Mesendoderm (in vitro differentiated cells): ENCODE results near the gene MYLK3.

Experiments used
- DNase-seq: peaks from one replicate; pipeline ENCODE4 v3.0.0; 2013
- H2AK5ac ChIP-seq: 2 replicates; pipeline ENCODE4 v1.6.1; 2013; ENCODE audit warnings: low read length, inconsistent platforms
- H2BK120ac ChIP-seq: 2 replicates; pipeline ENCODE4 v1.6.1; 2013; ENCODE audit warnings: low read depth, mild to moderate bottlenecking, low read length, moderate library complexity, mixed read lengths
- H2BK15ac ChIP-seq: replicated peaks from 2 replicates; pipeline ENCODE4 v1.6.1; 2013; ENCODE audit warnings: low read depth, mild to moderate bottlenecking, moderate library complexity
- H2BK5ac ChIP-seq: 2 replicates; pipeline ENCODE4 v1.6.1; 2013; ENCODE audit warnings: low read length, inconsistent platforms
- H3K18ac ChIP-seq: 2 replicates; pipeline ENCODE4 v1.6.1; 2013; ENCODE audit warnings: mild to moderate bottlenecking, low read length, mixed read lengths
- H3K23ac ChIP-seq: one replicate; pipeline ENCODE4 v1.6.1; 2013; ENCODE audit warnings: low read length
- H3K27ac ChIP-seq: 2 replicates; pipeline ENCODE4 v1.5.1; 2013; ENCODE audit warnings: low read depth, mild to moderate bottlenecking, inconsistent platforms, low read length, moderate library complexity
- H3K27me3 ChIP-seq: 2 replicates; pipeline ENCODE4 v1.6.1; 2013; ENCODE audit warnings: low read length, control low read depth, mild to moderate bottlenecking, inconsistent platforms; ENCODE audit not compliant: insufficient read depth, poor library complexity
- H3K36me3 ChIP-seq: 2 replicates; pipeline ENCODE4 v1.6.1; 2013; ENCODE audit warnings: low read length, inconsistent platforms; ENCODE audit not compliant: control insufficient read depth, insufficient read depth
- H3K4ac ChIP-seq: one replicate; pipeline ENCODE4 v1.6.1; 2013; ENCODE audit warnings: low read depth, mild to moderate bottlenecking, low read length, moderate library complexity
- H3K4me1 ChIP-seq: 2 replicates; pipeline ENCODE4 v1.6.1; 2013; ENCODE audit warnings: low read depth, low read length, inconsistent platforms; ENCODE audit not compliant: control insufficient read depth
- H3K4me2 ChIP-seq: 2 replicates; pipeline ENCODE4 v1.6.1; 2013; ENCODE audit warnings: low read length
- H3K4me3 ChIP-seq: 2 replicates; pipeline ENCODE4 v1.5.1; 2013; ENCODE audit warnings: mild to moderate bottlenecking, low read length
- H3K56ac ChIP-seq: one replicate; pipeline ENCODE4 v1.6.1; 2013; ENCODE audit warnings: low read length
- H3K79me1 ChIP-seq: 2 replicates; pipeline ENCODE4 v1.6.1; 2013; ENCODE audit warnings: low read length, inconsistent platforms
- H3K79me2 ChIP-seq: 2 replicates; pipeline ENCODE4 v1.6.1; 2013; ENCODE audit warnings: mild to moderate bottlenecking, low read length; ENCODE audit not compliant: control insufficient read depth, insufficient read depth
- H3K9ac ChIP-seq: 2 replicates; pipeline ENCODE4 v1.6.1; 2013; ENCODE audit warnings: low read length, inconsistent platforms
- H4K5ac ChIP-seq: one replicate; pipeline ENCODE4 v1.6.1; 2013; ENCODE audit warnings: low read length
- H4K8ac ChIP-seq: one replicate; pipeline ENCODE4 v1.6.1; 2013; ENCODE audit warnings: low read depth, mild to moderate bottlenecking, control low read depth, low read length, moderate library complexity
- WGBS: extraction: QIAGEN DNeasy Blood & Tissue Kit; methylation state at CpG from one replicate; pipeline ENCODE4 v1.1.7; 2013; ENCODE audit warnings: low lambda C conversion rate, missing lambda C conversion rate; ENCODE audit not compliant: insufficient coverage; ENCODE audit errors: extremely low coverage; 5-methylcytosine and 5-hydroxymethylcytosine counted together

The MYLK3 gene

GRCh38 chr16:46718214-46718613, 29.9 kb downstream of the MYLK3 start:
- no peak overlapping the region for H2BK120ac ChIP-seq
- no peaks in the 10 kb centered on the region for H3K36me3 ChIP-seq
- DNase-seq = no peak
- H3K4me2 ChIP-seq = no peak overlapping the region
- H3K27ac ChIP-seq = no peak overlapping the region
- WGBS = no CpG with 5 or more reads among the region's 8 CpGs
- H4K8ac ChIP-seq = no peak overlapping the region
- no peaks in the 10 kb centered on the region for H3K27me3 ChIP-seq
- no peak overlapping the region for H4K5ac ChIP-seq
- H3K4ac ChIP-seq = no peak overlapping the region
- H3K9ac ChIP-seq = no peak overlapping the region
- H2BK5ac ChIP-seq = no peak overlapping the region
- H2AK5ac ChIP-seq = no peak overlapping the region
- no peaks in the 10 kb centered on the region for H3K79me1 ChIP-seq
- no peaks in the 10 kb centered on the region for H3K4me1 ChIP-seq
- no peak overlapping the region for H3K56ac ChIP-seq
- H3K18ac ChIP-seq = no peak overlapping the region
- H3K79me2 ChIP-seq = no peaks in the 10 kb centered on the region
- no peak overlapping the region for H2BK15ac ChIP-seq
- H3K23ac ChIP-seq = no peak overlapping the region
- no peak overlapping the region for H3K4me3 ChIP-seq

DNA sequence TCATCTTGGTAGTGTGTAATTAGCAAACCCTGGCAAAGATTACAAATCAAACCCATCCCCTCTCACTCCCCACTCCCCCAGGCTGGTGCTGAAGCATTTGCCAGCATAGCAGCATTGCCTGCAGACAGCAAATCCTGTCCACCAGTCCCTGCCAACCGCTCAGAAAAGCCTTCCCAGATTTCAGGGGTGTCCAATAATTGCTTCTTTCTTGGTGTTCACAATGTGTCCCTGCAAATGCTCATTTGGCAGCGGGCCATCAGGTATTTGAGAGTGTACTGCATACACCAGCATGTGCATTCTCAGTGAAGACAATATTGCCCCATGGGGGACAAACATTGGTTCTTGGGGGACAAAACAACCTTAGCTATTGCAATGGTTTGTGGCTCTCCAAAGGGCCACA, 30.5 kb downstream of the MYLK3 start:
- no peaks in the 10 kb centered on the region for H3K27me3 ChIP-seq
- no peak overlapping the region for H3K23ac ChIP-seq
- no peaks in the 10 kb centered on the region for H3K36me3 ChIP-seq
- H4K5ac ChIP-seq = no peak overlapping the region
- H3K4me2 ChIP-seq = no peak overlapping the region
- no peak overlapping the region for H3K27ac ChIP-seq
- H3K79me1 ChIP-seq = no peaks in the 10 kb centered on the region
- no CpG with 5 or more reads among the region's 2 CpGs for WGBS
- H3K56ac ChIP-seq = no peak overlapping the region
- no peak overlapping the region for H2BK120ac ChIP-seq
- no peak overlapping the region for H3K4ac ChIP-seq
- H3K4me3 ChIP-seq = no peak overlapping the region
- H3K18ac ChIP-seq = no peak overlapping the region
- DNase-seq = no peak
- no peak overlapping the region for H2BK5ac ChIP-seq
- no peak overlapping the region for H3K9ac ChIP-seq
- no peaks in the 10 kb centered on the region for H3K79me2 ChIP-seq
- no peak overlapping the region for H2AK5ac ChIP-seq
- no peaks in the 10 kb centered on the region for H3K4me1 ChIP-seq
- no peak overlapping the region for H2BK15ac ChIP-seq
- no peak overlapping the region for H4K8ac ChIP-seq

DNA sequence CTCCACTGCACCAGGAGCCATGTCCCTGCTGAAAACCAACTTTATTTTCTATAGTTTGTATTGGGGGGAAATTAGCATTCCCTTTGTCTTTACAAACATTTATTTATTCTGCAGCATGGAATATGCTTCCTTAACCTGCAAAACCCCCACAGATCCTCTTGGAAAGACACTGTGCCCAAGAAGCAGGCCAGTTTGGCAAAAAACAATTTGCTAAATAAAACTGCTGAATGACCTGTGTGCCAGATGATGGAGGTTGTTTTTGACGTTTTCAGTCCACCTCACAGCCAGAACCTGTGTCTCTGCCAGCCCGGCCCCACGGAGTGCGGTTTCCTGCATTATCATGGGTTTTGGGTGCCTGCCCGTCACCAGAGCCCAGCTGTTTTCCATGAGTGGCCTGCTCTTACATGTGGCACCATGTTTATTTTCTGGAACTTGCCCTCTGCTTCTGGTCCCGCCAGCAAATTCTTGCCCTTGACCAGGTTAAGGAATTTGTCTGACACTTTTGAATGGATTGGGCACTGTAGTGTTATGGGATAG, 32.3 kb downstream of the MYLK3 start:
- H2AK5ac ChIP-seq = no peak overlapping the region
- H3K4ac ChIP-seq = no peak overlapping the region
- no peak overlapping the region for H2BK120ac ChIP-seq
- no peak overlapping the region for H3K27ac ChIP-seq
- no peak overlapping the region for H4K5ac ChIP-seq
- no peak for DNase-seq
- H3K56ac ChIP-seq = no peak overlapping the region
- no peak overlapping the region for H3K4me2 ChIP-seq
- H3K23ac ChIP-seq = no peak overlapping the region
- H3K36me3 ChIP-seq = no peaks in the 10 kb centered on the region
- H3K9ac ChIP-seq = no peak overlapping the region
- no peak overlapping the region for H4K8ac ChIP-seq
- no peaks in the 10 kb centered on the region for H3K27me3 ChIP-seq
- WGBS = no CpG with 5 or more reads among the region's 6 CpGs
- no peaks in the 10 kb centered on the region for H3K4me1 ChIP-seq
- H2BK5ac ChIP-seq = no peak overlapping the region
- no peaks in the 10 kb centered on the region for H3K79me1 ChIP-seq
- no peaks in the 10 kb centered on the region for H3K79me2 ChIP-seq
- no peak overlapping the region for H3K4me3 ChIP-seq
- H3K18ac ChIP-seq = no peak overlapping the region
- H2BK15ac ChIP-seq = no peak overlapping the region

DNA sequence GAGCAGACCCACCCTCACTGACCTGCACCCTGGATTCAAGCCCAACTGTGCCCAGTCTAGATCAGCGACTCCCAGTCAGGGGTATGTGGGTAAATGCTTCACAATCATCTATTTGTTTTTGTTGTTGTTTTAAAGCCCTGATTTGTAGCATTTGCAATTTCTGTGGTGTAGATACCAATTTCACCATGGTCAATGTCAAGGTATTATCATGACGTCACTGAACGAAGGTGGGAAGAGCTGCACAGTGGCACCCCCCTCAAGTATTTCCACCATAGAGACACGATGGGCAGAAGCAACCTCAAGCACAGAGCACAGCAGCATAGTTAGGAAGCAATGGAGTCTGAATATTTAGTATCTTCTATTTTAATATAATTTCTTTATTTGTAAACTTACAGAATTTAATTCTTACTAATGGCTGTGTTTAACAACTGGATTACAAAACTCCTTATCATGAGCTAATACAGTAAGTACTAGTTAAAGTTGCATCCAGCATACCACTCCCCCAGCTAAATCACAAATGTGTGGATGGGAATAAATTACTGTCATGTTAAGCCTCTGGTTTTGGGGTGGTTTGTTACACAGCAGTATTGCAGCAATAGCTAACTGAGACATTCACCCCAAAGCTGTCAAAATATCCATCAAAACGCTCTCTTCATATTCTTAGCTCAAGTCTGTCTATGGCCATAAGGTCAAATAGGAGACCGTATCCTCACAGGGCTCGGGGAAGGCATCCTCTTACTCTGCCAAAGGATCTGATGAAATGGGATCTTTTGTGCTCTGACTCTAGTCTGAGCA, 33.1 kb downstream of the MYLK3 start:
- Histone ChIP-seq H3K27me3 (no peaks in the 10 kb centered on the region), H2BK5ac (no peak overlapping the region), H4K5ac (no peak overlapping the region), H3K36me3 (no peaks in the 10 kb centered on the region), H3K23ac (no peak overlapping the region), H2AK5ac (no peak overlapping the region), H3K56ac (no peak overlapping the region), H3K18ac (no peak overlapping the region), H2BK15ac (no peak overlapping the region), H2BK120ac (no peak overlapping the region), H4K8ac (no peak overlapping the region), H3K4me3 (no peak overlapping the region), H3K4me1 (no peaks in the 10 kb centered on the region), H3K9ac (no peak overlapping the region), H3K27ac (no peak overlapping the region), H3K4me2 (no peak overlapping the region), H3K4ac (no peak overlapping the region), H3K79me2 (no peaks in the 10 kb centered on the region), H3K79me1 (no peaks in the 10 kb centered on the region)
- DNase-seq = no peak
- no CpG with 5 or more reads among the region's 7 CpGs for WGBS

GRCh38 chr16:46713634-46714033, 34.5 kb downstream of the MYLK3 start:
- no peak overlapping the region for H2BK15ac ChIP-seq
- H3K4me3 ChIP-seq = no peak overlapping the region
- no peaks in the 10 kb centered on the region for H3K79me1 ChIP-seq
- no peak overlapping the region for H3K23ac ChIP-seq
- no peak overlapping the region for H3K4me2 ChIP-seq
- no peaks in the 10 kb centered on the region for H3K4me1 ChIP-seq
- no peak for DNase-seq
- H2BK120ac ChIP-seq = no peak overlapping the region
- no peak overlapping the region for H2BK5ac ChIP-seq
- no peak overlapping the region for H3K18ac ChIP-seq
- no peak overlapping the region for H2AK5ac ChIP-seq
- no peak overlapping the region for H4K5ac ChIP-seq
- H3K27me3 ChIP-seq = no peaks in the 10 kb centered on the region
- no peak overlapping the region for H3K27ac ChIP-seq
- H3K79me2 ChIP-seq = no peaks in the 10 kb centered on the region
- no peaks in the 10 kb centered on the region for H3K36me3 ChIP-seq
- H3K9ac ChIP-seq = no peak overlapping the region
- H4K8ac ChIP-seq = no peak overlapping the region
- H3K4ac ChIP-seq = no peak overlapping the region
- WGBS = no CpG with 5 or more reads among the region's 3 CpGs
- H3K56ac ChIP-seq = no peak overlapping the region

DNA sequence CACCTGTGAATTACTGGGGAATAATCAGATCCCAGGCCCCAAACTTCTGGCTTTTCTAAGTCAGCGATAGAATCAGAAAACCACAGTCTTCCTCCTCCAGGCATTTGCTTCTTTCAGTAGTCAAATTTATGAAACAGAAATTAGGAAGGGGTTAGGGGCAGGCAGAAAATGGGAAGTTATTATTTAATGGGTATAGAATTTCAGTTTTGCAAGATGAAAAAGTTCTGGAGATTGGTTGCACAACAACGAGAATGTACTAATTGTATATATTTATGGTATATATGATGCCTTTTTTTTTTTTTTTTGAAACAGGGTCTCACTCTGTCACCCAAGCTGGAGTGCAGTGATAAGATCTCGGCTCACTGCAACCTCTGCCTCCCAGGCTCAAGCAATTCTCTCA, 35.2 kb downstream of the MYLK3 start:
- no peak overlapping the region for H2BK5ac ChIP-seq
- no peak overlapping the region for H3K4me3 ChIP-seq
- no peak overlapping the region for H3K27ac ChIP-seq
- no peak for DNase-seq
- H3K9ac ChIP-seq = no peak overlapping the region
- no peaks in the 10 kb centered on the region for H3K27me3 ChIP-seq
- no peaks in the 10 kb centered on the region for H3K4me1 ChIP-seq
- no peaks in the 10 kb centered on the region for H3K79me2 ChIP-seq
- no peak overlapping the region for H2BK120ac ChIP-seq
- H4K8ac ChIP-seq = no peak overlapping the region
- WGBS = no CpG with 5 or more reads among the region's 3 CpGs
- no peak overlapping the region for H4K5ac ChIP-seq
- H3K18ac ChIP-seq = no peak overlapping the region
- no peak overlapping the region for H3K23ac ChIP-seq
- no peak overlapping the region for H2BK15ac ChIP-seq
- no peak overlapping the region for H3K4me2 ChIP-seq
- H2AK5ac ChIP-seq = no peak overlapping the region
- H3K79me1 ChIP-seq = no peaks in the 10 kb centered on the region
- H3K36me3 ChIP-seq = no peaks in the 10 kb centered on the region
- H3K4ac ChIP-seq = no peak overlapping the region
- no peak overlapping the region for H3K56ac ChIP-seq
